ENCODE data around the gene CERS6. TPM values are rescaled to one million over a fixed set of nuclear protein-coding genes. Genes with fewer than 3 reads are reported as not detected.

Gene CERS6
- total RNA-seq, 1 donor from 2014 or later, result 10.9 TPM

DNA sequence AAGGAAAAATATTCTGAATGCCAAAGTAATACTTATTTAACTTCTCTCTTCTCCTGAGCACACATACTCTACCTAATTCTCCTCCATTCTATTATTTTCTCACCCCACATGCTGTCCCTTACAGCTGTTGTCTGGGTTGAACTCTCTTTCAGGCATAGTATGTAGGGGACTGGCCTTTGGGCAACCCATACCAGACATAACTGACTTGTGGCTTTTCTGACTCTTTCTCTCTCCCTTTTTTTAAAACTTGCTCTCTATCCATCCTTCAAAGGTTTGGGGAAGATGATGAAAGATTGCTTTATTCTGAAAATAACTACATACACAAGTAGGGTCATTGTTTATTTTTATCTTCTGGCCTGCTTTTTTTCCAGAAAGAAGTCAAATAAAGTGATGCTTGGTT is 276.4 kb downstream of the CERS6 start:
- TF ChIP-seq, protein P1, sequence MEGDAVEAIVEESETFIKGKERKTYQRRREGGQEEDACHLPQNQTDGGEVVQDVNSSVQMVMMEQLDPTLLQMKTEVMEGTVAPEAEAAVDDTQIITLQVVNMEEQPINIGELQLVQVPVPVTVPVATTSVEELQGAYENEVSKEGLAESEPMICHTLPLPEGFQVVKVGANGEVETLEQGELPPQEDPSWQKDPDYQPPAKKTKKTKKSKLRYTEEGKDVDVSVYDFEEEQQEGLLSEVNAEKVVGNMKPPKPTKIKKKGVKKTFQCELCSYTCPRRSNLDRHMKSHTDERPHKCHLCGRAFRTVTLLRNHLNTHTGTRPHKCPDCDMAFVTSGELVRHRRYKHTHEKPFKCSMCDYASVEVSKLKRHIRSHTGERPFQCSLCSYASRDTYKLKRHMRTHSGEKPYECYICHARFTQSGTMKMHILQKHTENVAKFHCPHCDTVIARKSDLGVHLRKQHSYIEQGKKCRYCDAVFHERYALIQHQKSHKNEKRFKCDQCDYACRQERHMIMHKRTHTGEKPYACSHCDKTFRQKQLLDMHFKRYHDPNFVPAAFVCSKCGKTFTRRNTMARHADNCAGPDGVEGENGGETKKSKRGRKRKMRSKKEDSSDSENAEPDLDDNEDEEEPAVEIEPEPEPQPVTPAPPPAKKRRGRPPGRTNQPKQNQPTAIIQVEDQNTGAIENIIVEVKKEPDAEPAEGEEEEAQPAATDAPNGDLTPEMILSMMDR (IDR thresholded peaks at IDR 0.05), result no peak
- H3K9me3 ChIP-seq, result no peaks in the 10 kb centered on the region
- no peak overlapping the region for H3K27ac ChIP-seq
- no peaks in the 10 kb centered on the region for H3K36me3 ChIP-seq
- intact Hi-C loops (cut with DNase I), result no loop called here
- DNase-seq (ENCODE audit: low spot score in 2 of 2), result no peak
- H3K4me1 ChIP-seq, result no peaks in the 10 kb centered on the region
- no peaks in the 10 kb centered on the region for H3K27me3 ChIP-seq
- no peak overlapping the region for H3K4me3 ChIP-seq

DNA sequence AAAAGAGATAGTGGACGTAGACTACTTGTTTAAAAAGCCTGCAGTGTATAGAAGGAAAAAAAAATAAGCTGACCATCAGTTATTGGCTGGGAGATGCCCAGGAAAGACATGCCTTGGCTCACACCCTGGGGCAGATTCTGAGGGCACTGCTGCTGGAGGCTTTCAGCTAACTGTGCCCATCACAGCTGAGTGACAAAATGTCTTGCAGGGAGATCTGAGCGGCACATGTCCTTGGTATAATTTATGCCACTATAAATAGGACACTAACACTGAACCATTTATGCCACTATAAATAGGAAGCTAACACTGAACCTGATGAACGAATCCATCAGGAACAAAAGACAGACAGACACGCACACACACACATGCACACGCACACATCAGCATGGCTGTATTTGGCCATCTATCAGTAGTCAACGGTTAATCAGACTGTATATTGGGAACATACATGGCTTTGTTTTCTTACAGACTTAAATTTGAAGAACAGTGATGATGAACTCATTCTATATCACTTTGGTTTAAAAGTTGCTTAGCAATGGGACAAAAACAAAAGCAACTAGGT is 278.2 kb downstream of the CERS6 start:
- DNase-seq (ENCODE audit: low spot score in 2 of 2), result no peak
- no peak overlapping the region for H3K4me3 ChIP-seq
- H3K9me3 ChIP-seq, result no peaks in the 10 kb centered on the region
- H3K27ac ChIP-seq, result no peak overlapping the region
- H3K36me3 ChIP-seq, result no peaks in the 10 kb centered on the region
- H3K27me3 ChIP-seq, result no peaks in the 10 kb centered on the region
- TF ChIP-seq, protein P1 (IDR thresholded peaks at IDR 0.05), result no peak
- H3K4me1 ChIP-seq, result no peaks in the 10 kb centered on the region
- intact Hi-C loops (cut with DNase I), result no loop called here

DNA sequence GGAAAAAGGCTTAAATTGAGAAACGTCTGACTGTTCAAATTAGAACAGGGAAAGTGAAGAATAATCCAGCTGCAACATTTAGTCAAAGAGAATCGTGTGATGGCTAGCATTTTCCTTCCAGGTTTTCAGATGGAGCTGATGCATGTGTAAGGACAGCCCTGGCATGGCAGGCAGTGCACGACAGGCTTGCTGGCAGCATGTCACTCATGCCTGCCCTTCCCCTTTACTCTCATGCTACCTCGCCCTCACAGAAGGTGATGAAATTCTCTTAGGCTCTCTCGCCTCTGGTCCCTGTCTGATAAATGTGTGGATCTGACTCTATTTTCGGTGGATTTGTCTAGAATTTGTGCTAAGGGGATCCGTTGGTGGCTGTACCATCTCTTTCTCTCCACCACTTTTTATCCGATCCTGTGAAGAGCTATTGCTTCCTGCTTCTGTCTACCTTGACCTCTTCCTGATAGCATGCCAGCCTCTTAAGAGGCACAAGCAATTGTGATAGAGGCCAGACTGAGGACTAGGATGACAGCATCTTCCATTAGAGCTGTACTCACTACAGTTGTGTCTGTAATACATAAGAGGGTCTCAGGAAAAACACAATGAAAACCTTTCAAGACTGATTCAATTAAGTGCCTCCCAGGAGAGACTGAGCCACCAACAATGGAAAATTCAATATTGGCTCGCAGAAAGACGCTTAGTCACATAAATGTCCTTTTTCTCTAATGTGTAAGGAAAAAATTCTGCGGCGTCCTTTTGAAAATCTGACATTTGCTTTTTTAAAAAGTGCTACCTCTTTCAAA is 280.8 kb downstream of the CERS6 start:
- no peak overlapping the region for H3K27ac ChIP-seq
- intact Hi-C loops (cut with DNase I), result no loop called here
- no peaks in the 10 kb centered on the region for H3K27me3 ChIP-seq
- DNase-seq (ENCODE audit: low spot score in 2 of 2), result no peak
- H3K9me3 ChIP-seq, result no peaks in the 10 kb centered on the region
- H3K4me1 ChIP-seq, result no peaks in the 10 kb centered on the region
- TF ChIP-seq, protein P1 (IDR thresholded peaks at IDR 0.05), result no peak
- no peaks in the 10 kb centered on the region for H3K36me3 ChIP-seq
- H3K4me3 ChIP-seq, result no peak overlapping the region

DNA sequence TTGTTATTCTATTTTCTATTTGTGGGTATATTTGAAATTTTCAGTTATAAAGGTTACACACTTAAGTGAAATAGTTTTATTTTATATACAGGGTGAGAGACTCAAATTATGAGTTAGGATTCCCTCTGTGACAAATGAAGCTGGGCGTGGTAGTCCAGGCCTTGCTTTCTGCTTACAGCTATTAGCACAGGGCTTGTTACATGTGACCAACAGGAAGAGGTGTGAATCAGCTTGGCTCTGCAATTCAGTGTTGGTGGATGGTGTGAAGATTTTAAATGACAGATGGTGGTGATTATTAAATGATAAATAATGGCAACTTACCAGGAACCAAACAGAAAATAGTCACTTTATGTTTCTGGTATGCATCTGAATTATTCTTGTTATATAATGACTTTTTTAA is 282.0 kb downstream of the CERS6 start:
- TF ChIP-seq, protein P1 (IDR thresholded peaks at IDR 0.05), result no peak
- Histone ChIP-seq H3K27me3 (no peaks in the 10 kb centered on the region), H3K36me3 (no peaks in the 10 kb centered on the region)

DNA sequence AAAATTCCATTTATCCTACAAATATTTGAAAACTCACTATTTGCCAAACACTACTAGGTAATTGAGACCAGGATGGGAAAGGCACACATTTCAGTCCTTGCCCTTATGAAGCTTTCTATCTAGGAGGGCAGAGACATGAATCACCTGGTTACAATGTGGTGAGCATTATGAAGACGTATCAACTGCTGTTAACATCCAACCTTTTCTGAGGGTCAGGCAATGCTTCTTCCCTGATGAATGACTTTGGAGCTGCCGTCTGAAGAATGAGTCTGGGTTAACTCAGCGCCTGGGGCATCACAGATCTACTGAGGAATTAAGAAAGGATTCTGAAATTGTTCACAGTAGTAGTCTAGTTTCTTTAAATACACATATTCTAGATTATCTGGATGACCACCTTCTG is 284.3 kb downstream of the CERS6 start:
- no peak for DNase-seq (ENCODE audit: low spot score in 2 of 2)
- H3K36me3 ChIP-seq, result no peaks in the 10 kb centered on the region
- no peaks in the 10 kb centered on the region for H3K4me1 ChIP-seq
- H3K27ac ChIP-seq, result no peak overlapping the region
- no peaks in the 10 kb centered on the region for H3K9me3 ChIP-seq
- intact Hi-C loops (cut with DNase I), result no loop called here
- TF ChIP-seq, protein P1 (IDR thresholded peaks at IDR 0.05), result no peak
- H3K4me3 ChIP-seq, result no peak overlapping the region
- H3K27me3 ChIP-seq, result no peaks in the 10 kb centered on the region

More for the DNA sequence above, 282.0 kb downstream of the CERS6 start:
- H3K27ac ChIP-seq, result no peak overlapping the region
- intact Hi-C loops (cut with DNase I), result no loop called here
- H3K4me1 ChIP-seq, result no peaks in the 10 kb centered on the region
- H3K9me3 ChIP-seq, result no peaks in the 10 kb centered on the region
- no peak for DNase-seq (ENCODE audit: low spot score in 2 of 2)
- no peak overlapping the region for H3K4me3 ChIP-seq
